ENCODE results near the gene AKAP1. TPM values are rescaled to one million over a fixed set of nuclear protein-coding genes. Genes with fewer than 3 reads are reported as not detected.

Gene AKAP1, protein sequence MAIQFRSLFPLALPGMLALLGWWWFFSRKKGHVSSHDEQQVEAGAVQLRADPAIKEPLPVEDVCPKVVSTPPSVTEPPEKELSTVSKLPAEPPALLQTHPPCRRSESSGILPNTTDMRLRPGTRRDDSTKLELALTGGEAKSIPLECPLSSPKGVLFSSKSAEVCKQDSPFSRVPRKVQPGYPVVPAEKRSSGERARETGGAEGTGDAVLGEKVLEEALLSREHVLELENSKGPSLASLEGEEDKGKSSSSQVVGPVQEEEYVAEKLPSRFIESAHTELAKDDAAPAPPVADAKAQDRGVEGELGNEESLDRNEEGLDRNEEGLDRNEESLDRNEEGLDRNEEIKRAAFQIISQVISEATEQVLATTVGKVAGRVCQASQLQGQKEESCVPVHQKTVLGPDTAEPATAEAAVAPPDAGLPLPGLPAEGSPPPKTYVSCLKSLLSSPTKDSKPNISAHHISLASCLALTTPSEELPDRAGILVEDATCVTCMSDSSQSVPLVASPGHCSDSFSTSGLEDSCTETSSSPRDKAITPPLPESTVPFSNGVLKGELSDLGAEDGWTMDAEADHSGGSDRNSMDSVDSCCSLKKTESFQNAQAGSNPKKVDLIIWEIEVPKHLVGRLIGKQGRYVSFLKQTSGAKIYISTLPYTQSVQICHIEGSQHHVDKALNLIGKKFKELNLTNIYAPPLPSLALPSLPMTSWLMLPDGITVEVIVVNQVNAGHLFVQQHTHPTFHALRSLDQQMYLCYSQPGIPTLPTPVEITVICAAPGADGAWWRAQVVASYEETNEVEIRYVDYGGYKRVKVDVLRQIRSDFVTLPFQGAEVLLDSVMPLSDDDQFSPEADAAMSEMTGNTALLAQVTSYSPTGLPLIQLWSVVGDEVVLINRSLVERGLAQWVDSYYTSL
- 10 to 100 TPM; 28.9 to 97.7 (median 55.4) TPM for polyA plus RNA-seq
- long read RNA-seq, donor 1 = 0 reads
- long read RNA-seq, donor 2, partial matches to known transcripts = 11 of 15 reads
- long read RNA-seq, donor 2, other reads (novel, unspliced or antisense) = 0 of 15 reads
- long read RNA-seq, donor 3, partial matches to known transcripts = 24 of 30 reads
- long read RNA-seq, donor 3, other reads (novel, unspliced or antisense) = 0 of 30 reads
- long read RNA-seq, donor 4 = 0 reads
- long read RNA-seq, donor 5, partial matches to known transcripts = 7 of 9 reads
- long read RNA-seq, donor 5, other reads (novel, unspliced or antisense) = 0 of 9 reads
- long read RNA-seq, donor 6, transcript AKAP1-202 (11 exons, 3,970 nt) = major isoform, 6 of 30 reads
- long read RNA-seq, donor 6, partial matches to known transcripts = 22 of 30 reads
- long read RNA-seq, donor 6, other reads (novel, unspliced or antisense) = 0 of 30 reads
- long read RNA-seq, donor 7, transcript AKAP1-202 (11 exons, 3,970 nt) = major isoform, 8 of 53 reads
- long read RNA-seq, donor 7, partial matches to known transcripts = 44 of 53 reads
- long read RNA-seq, donor 7, other reads (novel, unspliced or antisense) = 0 of 53 reads
- long read RNA-seq, donor 8 = 0 reads
- long read RNA-seq, donor 9, partial matches to known transcripts = 0 of 3 reads
- long read RNA-seq, donor 9, other reads (novel, unspliced or antisense) = 0 of 3 reads
- long read RNA-seq, donor 10, transcript AKAP1-202 (11 exons, 3,970 nt) = major isoform, 11 of 38 reads
- long read RNA-seq, donor 10, partial matches to known transcripts = 22 of 38 reads
- long read RNA-seq, donor 10, other reads (novel, unspliced or antisense) = 0 of 38 reads

GRCh38 chr17:57084802-57085447, at the start of gene AKAP1:
Gene AKAP1 (plus strand): TSS chr17:57085246. CDS start chr17:57105465, 20,219 bp downstream.
- Histone ChIP-seq H3K27ac (ENCODE audit: low read depth in 1 of 3, low read length in 2 of 3) (peak within 1 kb of the TSS; percentile 96 to 98 (median 96)), H3K9me3 (ENCODE audit: control insufficient read depth in 2 of 2, insufficient read depth in 1 of 2, low read depth in 1 of 2, low read length in 1 of 2) (no peaks in the 10 kb centered on the region), H3K27me3 (ENCODE audit: control insufficient read depth in 3 of 3, insufficient read depth in 3 of 3, low read length in 3 of 3) (no peaks in the 10 kb centered on the region), H3K4me3 (ENCODE audit: low read depth in 1 of 3, low read length in 3 of 3) (peak within 1 kb of the TSS; percentile 57 to 79 (median 79)), H3K4me1 (ENCODE audit: control insufficient read depth in 3 of 3, insufficient read depth in 2 of 3, low read depth in 1 of 3, low read length in 2 of 3) (peaks cover 0 to 27% (median 17%) of the 10 kb centered on the region in 3 donors), H3K36me3 (ENCODE audit: control insufficient read depth in 3 of 3, insufficient read depth in 2 of 3, low read depth in 1 of 3, low read length in 3 of 3) (peaks cover 0 to 5% (median 0%) of the 10 kb centered on the region in 3 donors)
- DNase-seq (peak; percentile 97 to 99), FAIRE-seq (no peak)
- WGBS, 3 donors = 0% methylated on average over 56 to 85 of the region's 85 CpGs

- H3K4me1 ChIP-seq (ENCODE audit: control insufficient read depth in 3 of 3, insufficient read depth in 2 of 3, low read depth in 1 of 3, low read length in 2 of 3) = peaks cover 3 to 26% (median 5%) of the 10 kb centered on the region in 3 donors
- WGBS, 3 donors = 14 to 51% (median 23%) methylated on average over 4 of the region's 4 CpGs
- FAIRE-seq = no peak
- peak overlapping the region; percentile 79 to 92 (median 83) for H3K27ac ChIP-seq (ENCODE audit: low read depth in 1 of 3, low read length in 2 of 3)
- peak; percentile 76 to 98 for DNase-seq
- no peaks in the 10 kb centered on the region for H3K36me3 ChIP-seq (ENCODE audit: control insufficient read depth in 3 of 3, insufficient read depth in 2 of 3, low read depth in 1 of 3, low read length in 3 of 3)
- H3K27me3 ChIP-seq (ENCODE audit: control insufficient read depth in 3 of 3, insufficient read depth in 3 of 3, low read length in 3 of 3) = no peaks in the 10 kb centered on the region
- no peaks in the 10 kb centered on the region for H3K9me3 ChIP-seq (ENCODE audit: control insufficient read depth in 2 of 2, insufficient read depth in 1 of 2, low read depth in 1 of 2, low read length in 1 of 2)
- peak overlapping the region in 2 of 3 donors; percentile 5 to 26 for H3K4me3 ChIP-seq (ENCODE audit: low read depth in 1 of 3, low read length in 3 of 3)
Measured at GRCh38 chr17:57035971-57036481, 49.0 kb upstream of the AKAP1 start.

GRCh38 chr17:57037411-57037810, 47.6 kb upstream of the AKAP1 start:
- Histone ChIP-seq H3K27ac (ENCODE audit: low read depth in 1 of 3, low read length in 2 of 3) (no peak overlapping the region), H3K4me3 (ENCODE audit: low read depth in 1 of 3, low read length in 3 of 3) (no peak overlapping the region), H3K9me3 (ENCODE audit: control insufficient read depth in 2 of 2, insufficient read depth in 1 of 2, low read depth in 1 of 2, low read length in 1 of 2) (no peaks in the 10 kb centered on the region), H3K36me3 (ENCODE audit: control insufficient read depth in 3 of 3, insufficient read depth in 2 of 3, low read depth in 1 of 3, low read length in 3 of 3) (no peaks in the 10 kb centered on the region), H3K27me3 (ENCODE audit: control insufficient read depth in 3 of 3, insufficient read depth in 3 of 3, low read length in 3 of 3) (no peaks in the 10 kb centered on the region), H3K4me1 (ENCODE audit: control insufficient read depth in 3 of 3, insufficient read depth in 2 of 3, low read depth in 1 of 3, low read length in 2 of 3) (peaks cover 3 to 26% (median 5%) of the 10 kb centered on the region in 3 donors)
- FAIRE-seq = no peak
- WGBS, 3 donors = 46 to 51% (median 46%) methylated on average over 1 of the region's 1 CpG
- no peak for DNase-seq

- no peaks in the 10 kb centered on the region for H3K36me3 ChIP-seq (ENCODE audit: control insufficient read depth in 3 of 3, insufficient read depth in 2 of 3, low read depth in 1 of 3, low read length in 3 of 3)
- peaks cover 3 to 22% (median 5%) of the 10 kb centered on the region in 3 donors for H3K4me1 ChIP-seq (ENCODE audit: control insufficient read depth in 3 of 3, insufficient read depth in 2 of 3, low read depth in 1 of 3, low read length in 2 of 3)
- H3K4me3 ChIP-seq (ENCODE audit: low read depth in 1 of 3, low read length in 3 of 3) = no peak overlapping the region
- FAIRE-seq (no peak), DNase-seq (no peak)
- 70 to 88% (median 79%) methylated on average over 3 of the region's 3 CpGs for WGBS, 3 donors
- H3K9me3 ChIP-seq (ENCODE audit: control insufficient read depth in 2 of 2, insufficient read depth in 1 of 2, low read depth in 1 of 2, low read length in 1 of 2) = no peaks in the 10 kb centered on the region
- no peak overlapping the region for H3K27ac ChIP-seq (ENCODE audit: low read depth in 1 of 3, low read length in 2 of 3)
- peaks cover 0 to 2% (median 0%) of the 10 kb centered on the region in 3 donors for H3K27me3 ChIP-seq (ENCODE audit: control insufficient read depth in 3 of 3, insufficient read depth in 3 of 3, low read length in 3 of 3)
Measured at GRCh38 chr17:57038486-57038885, 46.6 kb upstream of the AKAP1 start.

GRCh38 chr17:57040571-57040970, 44.5 kb upstream of the AKAP1 start:
- no peaks in the 10 kb centered on the region for H3K9me3 ChIP-seq (ENCODE audit: control insufficient read depth in 2 of 2, insufficient read depth in 1 of 2, low read depth in 1 of 2, low read length in 1 of 2)
- H3K4me1 ChIP-seq (ENCODE audit: control insufficient read depth in 3 of 3, insufficient read depth in 2 of 3, low read depth in 1 of 3, low read length in 2 of 3) = peaks cover 0 to 16% (median 3%) of the 10 kb centered on the region in 3 donors
- DNase-seq (no peak), FAIRE-seq (no peak)
- H3K27ac ChIP-seq (ENCODE audit: low read depth in 1 of 3, low read length in 2 of 3) = no peak overlapping the region
- H3K4me3 ChIP-seq (ENCODE audit: low read depth in 1 of 3, low read length in 3 of 3) = no peak overlapping the region
- WGBS, 3 donors = 82 to 86% (median 84%) methylated on average over 2 of the region's 2 CpGs
- no peaks in the 10 kb centered on the region for H3K36me3 ChIP-seq (ENCODE audit: control insufficient read depth in 3 of 3, insufficient read depth in 2 of 3, low read depth in 1 of 3, low read length in 3 of 3)
- peaks cover 0 to 14% (median 5%) of the 10 kb centered on the region in 3 donors for H3K27me3 ChIP-seq (ENCODE audit: control insufficient read depth in 3 of 3, insufficient read depth in 3 of 3, low read length in 3 of 3)

GRCh38 chr17:57043276-57043675, 41.8 kb upstream of the AKAP1 start:
- H3K27ac ChIP-seq (ENCODE audit: low read depth in 1 of 3, low read length in 2 of 3) = no peak overlapping the region
- DNase-seq (no peak), FAIRE-seq (no peak)
- peaks cover 0 to 2% of the 10 kb centered on the region in 2 donors for H3K9me3 ChIP-seq (ENCODE audit: control insufficient read depth in 2 of 2, insufficient read depth in 1 of 2, low read depth in 1 of 2, low read length in 1 of 2)
- no peak overlapping the region for H3K4me3 ChIP-seq (ENCODE audit: low read depth in 1 of 3, low read length in 3 of 3)
- H3K4me1 ChIP-seq (ENCODE audit: control insufficient read depth in 3 of 3, insufficient read depth in 2 of 3, low read depth in 1 of 3, low read length in 2 of 3) = no peaks in the 10 kb centered on the region
- WGBS, 3 donors = 86 to 89% (median 89%) methylated on average over 4 of the region's 4 CpGs
- H3K27me3 ChIP-seq (ENCODE audit: control insufficient read depth in 3 of 3, insufficient read depth in 3 of 3, low read length in 3 of 3) = peaks cover 0 to 37% (median 10%) of the 10 kb centered on the region in 3 donors
- no peaks in the 10 kb centered on the region for H3K36me3 ChIP-seq (ENCODE audit: control insufficient read depth in 3 of 3, insufficient read depth in 2 of 3, low read depth in 1 of 3, low read length in 3 of 3)
